Gastroesophageal sphincter (tissue), 4 donors: ENCODE results near the gene CNGA4. TPM values are rescaled to one million over a fixed set of nuclear protein-coding genes. Genes with fewer than 3 reads are reported as not detected.

Experiments used
- ATAC-seq: fragments of 150-250 bp; one replicate; pipeline ENCODE4 v1.9.1; 2016; ENCODE audit warnings: mild to moderate bottlenecking, moderate library complexity
- H3K27ac ChIP-seq, 4 donors: fragments of 200-600 bp; sonication (generic) in 3 of 4; 1 replicate in 3 of 4; 2 replicates in 1 of 4; pipeline ENCODE4 v1.5.1; 2016 to 2019
- H3K27me3 ChIP-seq: fragments of 200-600 bp; sonication (generic); one replicate; pipeline ENCODE4 v1.5.1; 2019
- H3K36me3 ChIP-seq, 2 donors: fragments of 200-600 bp; sonication (generic); one replicate each; pipeline ENCODE4 v1.5.1; 2019; ENCODE audit warnings: control low read depth in 1 of 2
- H3K4me1 ChIP-seq, 3 donors: fragments of 200-600 bp; sonication (generic); 1 replicate in 2 of 3; 2 replicates in 1 of 3; pipeline ENCODE4 v1.5.1; 2016 to 2019; ENCODE audit warnings: control low read depth in 2 of 3
- H3K4me3 ChIP-seq, 2 donors: fragments of 200-600 bp; sonication (generic); one replicate each; pipeline ENCODE4 v1.5.1; 2019; ENCODE audit warnings: mild to moderate bottlenecking in 1 of 2, moderate library complexity in 1 of 2
- H3K9me3 ChIP-seq, 3 donors: fragments of 200-600 bp; sonication (generic); one replicate each; pipeline ENCODE4 v1.5.1; 2017 to 2019; ENCODE audit warnings: control low read depth in 2 of 3
- EP300 ChIP-seq: sonication (generic); formaldehyde crosslinking; IDR thresholded peaks from one replicate; pipeline ENCODE4 v1.6.1; 2017; ENCODE audit warnings: antibody characterized with exemption, mild to moderate bottlenecking
- POLR2A ChIP-seq, 2 donors: fragments of 450-650 bp; IDR thresholded peaks; one replicate each; pipeline ENCODE4 v1.6.1; 2017; ENCODE audit warnings: antibody characterized with exemption in 2 of 2, mild to moderate bottlenecking in 2 of 2, moderate library complexity in 1 of 2
- POLR2AphosphoS5 ChIP-seq: sonication (generic); formaldehyde crosslinking; IDR thresholded peaks from one replicate; pipeline ENCODE4 v1.6.1; 2017; ENCODE audit warnings: antibody characterized with exemption
- WGBS, 2 donors: methylation state at CpG; one replicate each; pipeline ENCODE4 v1.1.5; 2018; ENCODE audit warnings: low coverage in 1 of 2; 5-methylcytosine and 5-hydroxymethylcytosine counted together
- total RNA-seq, 4 donors: library from RNA; depleted of rRNA; stranded (reverse); fragments of >200 nt; gene quantifications; one replicate each; pipeline ENCODE4 v1.1.0, GENCODE V29; 2016
- TF ChIP-seq, protein P1 (sequence below), 4 experiments: fragments of 200-600 bp in 2 of 4; fragments of 450-650 bp in 2 of 4; sonication (generic) in 1 of 4; IDR thresholded peaks; one replicate each; pipeline ENCODE4 v1.5.1; 2017 to 2019; ENCODE audit warnings: antibody characterized with exemption in 4 of 4, mild to moderate bottlenecking in 2 of 4, moderate library complexity in 2 of 4

CNGA4 gene
- total RNA-seq, 4 donors from 2014 or later: 0.73 TPM; not detected in 3

DNA sequence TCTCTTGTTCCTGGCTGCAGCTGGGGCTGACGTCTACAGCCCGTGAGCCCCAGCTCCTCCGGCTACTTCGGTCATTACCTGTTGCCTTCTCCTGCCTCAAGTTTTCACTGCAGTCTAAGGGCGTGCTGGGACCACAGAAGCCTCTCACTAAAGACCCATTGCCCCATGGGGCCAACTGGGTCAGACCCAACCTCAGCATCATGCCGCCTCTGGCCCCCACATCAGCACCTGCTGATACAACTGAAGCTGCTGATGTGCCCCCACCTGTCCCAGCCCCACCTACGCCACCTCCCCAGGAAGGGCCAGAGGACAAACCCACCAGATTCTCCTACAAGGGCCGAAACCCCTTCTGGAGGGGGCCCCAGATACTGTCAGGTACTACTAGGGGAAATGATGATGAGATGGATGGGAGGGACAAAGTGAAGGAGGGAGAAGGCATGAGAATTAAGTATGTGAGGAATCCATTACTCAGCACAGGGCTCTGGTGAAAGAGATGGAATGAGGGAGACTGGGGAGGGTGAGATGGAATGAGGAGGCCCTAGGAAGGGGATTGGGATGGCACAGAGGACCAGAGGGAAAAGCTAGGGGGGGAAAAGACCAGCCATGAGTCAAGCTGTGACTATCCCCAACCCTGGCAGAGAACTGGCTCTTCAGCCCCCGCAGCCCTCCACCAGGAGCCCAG lies 28.5 kb upstream of the CNGA4 start:
- H3K9me3 ChIP-seq: no peaks in the 10 kb centered on the region
- TF ChIP-seq, protein P1, sequence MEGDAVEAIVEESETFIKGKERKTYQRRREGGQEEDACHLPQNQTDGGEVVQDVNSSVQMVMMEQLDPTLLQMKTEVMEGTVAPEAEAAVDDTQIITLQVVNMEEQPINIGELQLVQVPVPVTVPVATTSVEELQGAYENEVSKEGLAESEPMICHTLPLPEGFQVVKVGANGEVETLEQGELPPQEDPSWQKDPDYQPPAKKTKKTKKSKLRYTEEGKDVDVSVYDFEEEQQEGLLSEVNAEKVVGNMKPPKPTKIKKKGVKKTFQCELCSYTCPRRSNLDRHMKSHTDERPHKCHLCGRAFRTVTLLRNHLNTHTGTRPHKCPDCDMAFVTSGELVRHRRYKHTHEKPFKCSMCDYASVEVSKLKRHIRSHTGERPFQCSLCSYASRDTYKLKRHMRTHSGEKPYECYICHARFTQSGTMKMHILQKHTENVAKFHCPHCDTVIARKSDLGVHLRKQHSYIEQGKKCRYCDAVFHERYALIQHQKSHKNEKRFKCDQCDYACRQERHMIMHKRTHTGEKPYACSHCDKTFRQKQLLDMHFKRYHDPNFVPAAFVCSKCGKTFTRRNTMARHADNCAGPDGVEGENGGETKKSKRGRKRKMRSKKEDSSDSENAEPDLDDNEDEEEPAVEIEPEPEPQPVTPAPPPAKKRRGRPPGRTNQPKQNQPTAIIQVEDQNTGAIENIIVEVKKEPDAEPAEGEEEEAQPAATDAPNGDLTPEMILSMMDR (IDR thresholded peaks at IDR 0.05): no peak
- TF ChIP-seq POLR2A (IDR thresholded peaks at IDR 0.05) (no peak), EP300 (no peak), POLR2AphosphoS5 (no peak)
- ATAC-seq: peak; percentile 10
- no peak overlapping the region for H3K4me3 ChIP-seq
- peaks cover 0 to 99% of the 10 kb centered on the region in 2 donors for H3K36me3 ChIP-seq
- 96 to 100% methylated on average over 2 to 7 of the region's 9 CpGs for WGBS, 2 donors
- H3K27ac ChIP-seq: no peak overlapping the region
- H3K4me1 ChIP-seq: no peaks in the 10 kb centered on the region
- no peaks in the 10 kb centered on the region for H3K27me3 ChIP-seq

DNA sequence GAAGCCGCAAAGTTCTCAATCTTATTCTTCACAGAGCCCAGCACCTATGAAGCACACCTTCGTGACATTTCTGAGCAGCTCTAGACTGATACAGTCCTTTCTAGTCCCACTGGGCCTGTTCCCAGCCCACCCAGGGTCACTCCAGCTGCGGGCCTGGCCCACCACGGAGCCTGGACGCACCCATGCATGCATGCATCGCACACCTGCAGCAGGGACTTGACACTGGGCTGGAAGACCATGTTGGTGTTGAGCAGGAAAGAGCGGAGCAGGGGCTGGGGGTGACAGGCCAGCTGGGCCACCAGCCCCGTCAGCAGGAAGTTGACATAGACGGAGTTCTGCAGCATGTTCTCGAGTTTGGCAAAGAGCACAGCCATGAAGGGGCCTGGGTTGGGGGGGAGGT lies 24.4 kb upstream of the CNGA4 start:
- no peak overlapping the region for H3K4me3 ChIP-seq
- WGBS, 2 donors: no CpG with 5 or more reads among the region's 10 CpGs
- peaks cover 0 to 2% (median 0%) of the 10 kb centered on the region in 3 donors for H3K4me1 ChIP-seq
- H3K9me3 ChIP-seq: no peaks in the 10 kb centered on the region
- ATAC-seq: no peak
- H3K27ac ChIP-seq: no peak overlapping the region
- H3K27me3 ChIP-seq: no peaks in the 10 kb centered on the region
- TF ChIP-seq, protein P1 (IDR thresholded peaks at IDR 0.05): no peak
- TF ChIP-seq POLR2A (IDR thresholded peaks at IDR 0.05) (no peak), EP300 (no peak), POLR2AphosphoS5 (no peak)
- peaks cover 0 to 99% of the 10 kb centered on the region in 2 donors for H3K36me3 ChIP-seq

DNA sequence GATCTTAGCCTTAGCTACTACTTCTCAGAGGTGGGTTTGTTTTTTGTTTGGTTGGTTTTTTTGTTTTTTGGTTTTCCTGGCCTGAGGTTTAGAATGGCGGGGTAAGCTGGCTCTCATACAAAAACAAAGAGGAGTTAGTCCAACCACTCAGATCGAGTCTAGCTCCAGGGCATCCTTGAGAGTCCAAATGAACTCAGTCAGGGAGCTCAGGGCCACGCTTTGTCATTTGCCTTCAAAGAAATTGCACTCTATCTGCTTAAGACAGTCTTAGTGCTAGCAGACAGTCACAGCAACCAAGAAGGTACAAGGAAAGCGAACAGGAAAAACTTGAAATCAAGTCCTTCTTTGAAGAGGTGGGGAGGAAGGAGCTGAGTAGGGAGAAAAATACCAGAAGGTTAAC lies 22.4 kb upstream of the CNGA4 start:
- 80 to 87% methylated on average over 1 to 4 of the region's 4 CpGs for WGBS, 2 donors
- TF ChIP-seq POLR2AphosphoS5 (no peak), POLR2A (IDR thresholded peaks at IDR 0.05) (no peak), EP300 (no peak)
- TF ChIP-seq, protein P1 (IDR thresholded peaks at IDR 0.05): no peak
- Histone ChIP-seq H3K36me3 (peaks cover 0 to 99% of the 10 kb centered on the region in 2 donors), H3K27me3 (no peaks in the 10 kb centered on the region), H3K27ac (no peak overlapping the region), H3K9me3 (no peaks in the 10 kb centered on the region), H3K4me1 (peaks cover 0 to 5% (median 0%) of the 10 kb centered on the region in 3 donors), H3K4me3 (no peak overlapping the region)
- no peak for ATAC-seq

DNA sequence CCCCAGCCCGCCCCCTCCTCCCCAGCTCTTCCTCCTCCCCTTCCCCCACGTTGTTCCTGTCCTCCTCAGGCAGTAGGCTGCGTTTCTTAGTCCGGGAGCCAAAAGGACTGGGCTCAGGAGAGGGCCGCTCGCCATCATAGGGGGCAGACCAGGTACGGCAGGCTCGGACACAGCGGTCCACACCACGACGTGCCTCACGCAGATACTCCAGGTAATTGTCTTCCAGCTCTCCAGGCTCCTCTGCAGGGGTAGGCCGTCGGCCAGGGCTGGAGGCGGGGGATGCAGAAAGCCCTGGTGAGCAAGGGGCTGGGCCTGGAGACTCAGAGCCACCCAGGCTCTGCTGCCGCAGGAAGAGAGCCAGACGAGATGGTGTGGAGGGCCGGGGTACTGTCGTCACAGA lies 21.2 kb upstream of the CNGA4 start:
- ATAC-seq: no peak
- 94% methylated on average over 4 of the region's 19 CpGs; no CpG with 5 or more reads in 1 of the 2 donors for WGBS, 2 donors
- H3K36me3 ChIP-seq: peaks cover 3 to 99% of the 10 kb centered on the region in 2 donors

DNA sequence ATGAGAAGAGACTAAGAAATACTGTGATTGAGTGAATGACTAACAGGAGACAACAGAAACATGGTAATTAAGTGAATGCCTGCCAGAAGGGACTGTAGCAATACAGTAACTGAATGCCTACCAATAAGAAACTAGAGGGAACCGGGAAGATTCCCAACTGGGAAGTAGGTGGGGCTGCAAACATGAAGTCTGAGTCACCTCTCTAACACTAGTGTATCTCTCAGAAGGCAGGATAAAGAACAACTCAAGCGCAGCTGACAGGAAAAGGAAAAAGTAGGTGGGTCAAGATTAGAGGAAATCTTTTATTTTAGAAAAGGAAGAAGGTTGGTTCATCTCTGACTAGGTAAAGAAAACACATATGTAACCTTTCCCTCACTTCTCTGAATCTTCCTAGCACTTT lies 19.5 kb upstream of the CNGA4 start:
- H3K36me3 ChIP-seq: peaks cover 3 to 100% of the 10 kb centered on the region in 2 donors

More for the DNA sequence above, 21.2 kb upstream of the CNGA4 start:
- Histone ChIP-seq H3K4me1 (peaks cover 0 to 5% (median 0%) of the 10 kb centered on the region in 3 donors), H3K27ac (no peak overlapping the region), H3K9me3 (no peaks in the 10 kb centered on the region), H3K27me3 (no peaks in the 10 kb centered on the region), H3K4me3 (no peak overlapping the region)
- no peak for TF ChIP-seq EP300

More for the DNA sequence above, 19.5 kb upstream of the CNGA4 start:
- peaks cover 0 to 5% (median 0%) of the 10 kb centered on the region in 3 donors for H3K4me1 ChIP-seq
- no peaks in the 10 kb centered on the region for H3K27me3 ChIP-seq
- peak; percentile 88 for ATAC-seq
- H3K9me3 ChIP-seq: no peaks in the 10 kb centered on the region
- peak overlapping the region in 1 of 4 donors; percentile 19 for H3K27ac ChIP-seq
- 23 to 51% methylated on average over 2 of the region's 2 CpGs for WGBS, 2 donors
- TF ChIP-seq EP300: no peak
- TF ChIP-seq POLR2AphosphoS5: no peak
- TF ChIP-seq POLR2A (IDR thresholded peaks at IDR 0.05): no peak
- TF ChIP-seq, protein P1 (IDR thresholded peaks at IDR 0.05): no peak
- no peak overlapping the region for H3K4me3 ChIP-seq
